PFSK-1 (cell line): ENCODE results near the gene CCDC15.

Experiments used
- FOXP2 ChIP-seq: optimal IDR thresholded peaks from 2 replicates; pipeline ENCODE3; 2011; ENCODE audit warnings: borderline replicate concordance, control low read depth, inconsistent platforms; ENCODE audit not compliant: insufficient read depth; ENCODE audit errors: extremely low read length, extremely low read depth
- POLR2AphosphoS5 ChIP-seq: IDR thresholded peaks from 2 replicates; pipeline ENCODE4 v1.6.1; 2012; ENCODE audit warnings: low read depth, mild to moderate bottlenecking, control low read depth, low read length, moderate library complexity
- SIN3A ChIP-seq: IDR thresholded peaks from 2 replicates; pipeline ENCODE4 v1.6.1; 2012; ENCODE audit warnings: mild to moderate bottlenecking, low read length, moderate library complexity, borderline replicate concordance; ENCODE audit not compliant: insufficient read depth
- TAF1 ChIP-seq: IDR thresholded peaks from 2 replicates; pipeline ENCODE4 v1.6.1; 2012; ENCODE audit warnings: low read length, control low read depth, borderline replicate concordance; ENCODE audit not compliant: insufficient read depth
- TF ChIP-seq, protein P1 (sequence below), 2 experiments: IDR thresholded peaks; 2 replicates each; pipeline versions ENCODE4 v1.6.1 to v1.8.0; 2011 to 2012; ENCODE audit warnings: low read depth in 2 of 2, low read length in 2 of 2, control low read depth in 1 of 2, inconsistent platforms in 1 of 2, mild to moderate bottlenecking in 1 of 2, moderate library complexity in 1 of 2; ENCODE audit not compliant: insufficient read depth in 1 of 2

CCDC15 gene

DNA sequence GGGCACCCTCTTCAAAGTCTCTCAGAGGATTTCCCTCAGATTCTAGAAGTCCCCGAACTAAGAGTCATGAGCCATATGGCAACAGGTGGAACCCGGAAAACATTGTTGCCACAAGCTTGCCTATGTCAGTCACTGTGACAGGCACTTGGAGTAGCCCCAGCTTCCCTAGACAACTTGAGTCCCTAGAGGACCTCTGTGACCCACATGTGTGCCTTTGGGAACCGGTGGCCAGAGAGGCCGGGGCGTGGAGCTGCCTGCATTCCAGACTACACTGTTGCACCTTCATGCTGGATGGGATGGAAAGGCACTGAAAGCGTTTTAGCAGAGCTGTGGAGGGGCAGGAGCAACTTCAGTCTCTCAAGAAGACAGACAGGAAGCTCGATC is 121.2 kb downstream of the CCDC15 start:
- TF ChIP-seq, protein P1, sequence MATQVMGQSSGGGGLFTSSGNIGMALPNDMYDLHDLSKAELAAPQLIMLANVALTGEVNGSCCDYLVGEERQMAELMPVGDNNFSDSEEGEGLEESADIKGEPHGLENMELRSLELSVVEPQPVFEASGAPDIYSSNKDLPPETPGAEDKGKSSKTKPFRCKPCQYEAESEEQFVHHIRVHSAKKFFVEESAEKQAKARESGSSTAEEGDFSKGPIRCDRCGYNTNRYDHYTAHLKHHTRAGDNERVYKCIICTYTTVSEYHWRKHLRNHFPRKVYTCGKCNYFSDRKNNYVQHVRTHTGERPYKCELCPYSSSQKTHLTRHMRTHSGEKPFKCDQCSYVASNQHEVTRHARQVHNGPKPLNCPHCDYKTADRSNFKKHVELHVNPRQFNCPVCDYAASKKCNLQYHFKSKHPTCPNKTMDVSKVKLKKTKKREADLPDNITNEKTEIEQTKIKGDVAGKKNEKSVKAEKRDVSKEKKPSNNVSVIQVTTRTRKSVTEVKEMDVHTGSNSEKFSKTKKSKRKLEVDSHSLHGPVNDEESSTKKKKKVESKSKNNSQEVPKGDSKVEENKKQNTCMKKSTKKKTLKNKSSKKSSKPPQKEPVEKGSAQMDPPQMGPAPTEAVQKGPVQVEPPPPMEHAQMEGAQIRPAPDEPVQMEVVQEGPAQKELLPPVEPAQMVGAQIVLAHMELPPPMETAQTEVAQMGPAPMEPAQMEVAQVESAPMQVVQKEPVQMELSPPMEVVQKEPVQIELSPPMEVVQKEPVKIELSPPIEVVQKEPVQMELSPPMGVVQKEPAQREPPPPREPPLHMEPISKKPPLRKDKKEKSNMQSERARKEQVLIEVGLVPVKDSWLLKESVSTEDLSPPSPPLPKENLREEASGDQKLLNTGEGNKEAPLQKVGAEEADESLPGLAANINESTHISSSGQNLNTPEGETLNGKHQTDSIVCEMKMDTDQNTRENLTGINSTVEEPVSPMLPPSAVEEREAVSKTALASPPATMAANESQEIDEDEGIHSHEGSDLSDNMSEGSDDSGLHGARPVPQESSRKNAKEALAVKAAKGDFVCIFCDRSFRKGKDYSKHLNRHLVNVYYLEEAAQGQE (IDR thresholded peaks at IDR 0.05; ENCODE audit: insufficient read depth in 1 of 2, low read depth in 2 of 2, low read length in 2 of 2) = no peak
- TF ChIP-seq FOXP2 (no peak), POLR2AphosphoS5 (no peak), SIN3A (no peak), TAF1 (no peak)

DNA sequence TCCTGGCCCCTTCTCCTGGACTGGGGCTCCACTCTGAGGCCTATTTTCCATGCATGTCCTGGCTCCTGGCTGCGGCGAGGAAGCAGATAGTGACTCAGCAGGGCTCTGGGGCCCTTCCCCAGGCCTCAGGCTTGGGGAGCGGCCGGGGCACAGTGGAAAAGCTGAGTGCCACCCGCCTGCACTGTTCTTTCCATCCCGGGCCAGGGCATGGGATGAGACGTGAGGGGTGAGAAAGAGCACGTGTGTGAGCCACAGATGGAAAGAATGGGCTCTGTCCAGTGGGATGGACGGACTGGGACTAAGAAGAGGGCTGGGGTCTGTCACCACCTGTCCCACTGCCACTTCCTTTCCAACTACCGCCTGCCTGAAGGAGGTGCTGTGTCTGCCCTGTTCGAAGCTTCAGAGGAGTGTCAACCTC is 121.9 kb downstream of the CCDC15 start:
- TF ChIP-seq POLR2AphosphoS5 (no peak), SIN3A (no peak), TAF1 (no peak), FOXP2 (no peak)
- TF ChIP-seq, protein P1 (IDR thresholded peaks at IDR 0.05; ENCODE audit: insufficient read depth in 1 of 2, low read depth in 2 of 2, low read length in 2 of 2) = no peak

DNA sequence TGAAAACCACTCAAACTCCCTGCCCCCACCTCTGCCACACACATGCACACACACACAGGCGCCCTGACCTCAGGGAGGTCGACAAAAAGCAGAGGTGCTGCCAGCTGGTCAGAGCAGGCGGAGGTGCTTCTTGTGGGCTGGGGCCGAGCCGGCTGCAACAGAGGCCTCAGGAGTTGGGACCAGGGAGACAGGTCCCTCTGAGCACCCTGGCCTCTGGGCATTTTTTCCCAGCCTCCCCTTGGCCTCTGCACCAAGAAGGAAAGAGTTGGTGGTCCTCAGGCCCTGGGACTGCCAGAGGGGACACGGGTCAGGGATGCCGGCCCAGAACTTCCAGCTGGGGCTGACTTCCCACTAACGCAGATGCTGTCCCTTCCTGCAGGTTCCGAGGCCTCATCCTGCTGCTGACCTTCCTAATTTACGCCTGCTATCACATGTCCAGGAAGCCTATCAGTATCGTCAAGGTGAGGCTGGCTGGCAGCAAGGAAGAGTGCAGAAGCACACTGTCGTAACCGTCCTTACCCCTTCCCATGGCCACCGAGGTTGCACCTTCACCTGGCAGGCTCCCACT is 122.5 kb downstream of the CCDC15 start:
- TF ChIP-seq, protein P1 (IDR thresholded peaks at IDR 0.05; ENCODE audit: insufficient read depth in 1 of 2, low read depth in 2 of 2, low read length in 2 of 2) = no peak
- TF ChIP-seq POLR2AphosphoS5 (no peak), TAF1 (no peak), FOXP2 (no peak), SIN3A (no peak)

DNA sequence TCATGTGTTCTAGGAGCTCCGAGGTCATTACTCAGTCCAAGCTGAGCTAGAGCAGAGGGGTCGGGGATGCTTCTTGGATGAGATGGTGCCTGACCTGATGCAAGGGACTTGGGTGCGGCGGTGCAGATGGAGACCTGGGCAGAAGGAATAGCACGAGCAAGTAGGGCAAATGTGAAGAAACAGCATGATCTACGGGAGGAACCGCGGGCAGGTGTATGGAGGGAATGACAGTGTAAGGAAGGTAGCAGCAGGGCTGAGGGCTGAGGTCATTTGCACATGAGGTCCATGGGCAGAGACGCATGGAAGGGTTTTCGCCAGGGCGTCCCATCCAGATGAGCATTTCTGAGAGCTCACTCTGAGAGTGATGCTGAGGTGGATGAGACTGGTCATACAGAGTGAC is 124.0 kb downstream of the CCDC15 start:
- TF ChIP-seq POLR2AphosphoS5 (no peak), TAF1 (no peak), SIN3A (no peak), FOXP2 (no peak)
- TF ChIP-seq, protein P1 (IDR thresholded peaks at IDR 0.05; ENCODE audit: insufficient read depth in 1 of 2, low read depth in 2 of 2, low read length in 2 of 2) = no peak
